ENCODE data around the gene XRCC5.
"Not testable (repeated sequence)": the region's sequence is repeated elsewhere in the genome, so short reads cannot be mapped to it uniquely, and the experiment has no call there.

XRCC5 gene

GRCh38 chr2:216183462-216183861 is 74.3 kb downstream of the XRCC5 start:
- in situ Hi-C loops (cut with MboI; ENCODE audit: low sequenced_read_pairs), result no loop called here

GRCh38 chr2:216188559-216188850 is 79.4 kb downstream of the XRCC5 start:
- in situ Hi-C loops (cut with MboI; ENCODE audit: low sequenced_read_pairs), result no loop called here

GRCh38 chr2:216188956-216189355 is 79.8 kb downstream of the XRCC5 start:
- in situ Hi-C loops (cut with MboI; ENCODE audit: low sequenced_read_pairs), result no loop called here

- in situ Hi-C loops (cut with MboI; ENCODE audit: low sequenced_read_pairs), result no loop called here
Observed at GRCh38 chr2:216189410-216189809, 80.3 kb downstream of the XRCC5 start.

GRCh38 chr2:216192181-216192580 is 83.0 kb downstream of the XRCC5 start:
- in situ Hi-C loops (cut with MboI; ENCODE audit: low sequenced_read_pairs), result no loop called here

- in situ Hi-C loops (cut with MboI; ENCODE audit: low sequenced_read_pairs), result no loop called here
Observed at GRCh38 chr2:216192931-216193330, 83.8 kb downstream of the XRCC5 start.

GRCh38 chr2:216194013-216194412 is 84.9 kb downstream of the XRCC5 start:
- in situ Hi-C loops (cut with MboI; ENCODE audit: low sequenced_read_pairs), result no loop called here

- in situ Hi-C loops (cut with MboI; ENCODE audit: low sequenced_read_pairs), result no loop called here
Observed at GRCh38 chr2:216194561-216194960, 85.4 kb downstream of the XRCC5 start.

- in situ Hi-C loops (cut with MboI; ENCODE audit: low sequenced_read_pairs), result no loop called here
Observed at GRCh38 chr2:216195565-216196029, 86.4 kb downstream of the XRCC5 start.

- in situ Hi-C loops (cut with MboI; ENCODE audit: low sequenced_read_pairs), result no loop called here
Observed at GRCh38 chr2:216201692-216202306, 92.7 kb downstream of the XRCC5 start.

- in situ Hi-C loops (cut with MboI; ENCODE audit: low sequenced_read_pairs), result no loop called here
Observed at GRCh38 chr2:216202626-216203250, 93.6 kb downstream of the XRCC5 start.

GRCh38 chr2:216205486-216205885 is 96.3 kb downstream of the XRCC5 start:
- in situ Hi-C loops (cut with MboI; ENCODE audit: low sequenced_read_pairs), result no loop called here

- in situ Hi-C loops (cut with MboI; ENCODE audit: low sequenced_read_pairs), result no loop called here
Observed at GRCh38 chr2:216206041-216206703, 97.0 kb downstream of the XRCC5 start.

GRCh38 chr2:216206821-216207220 is 97.7 kb downstream of the XRCC5 start:
- in situ Hi-C loops (cut with MboI; ENCODE audit: low sequenced_read_pairs), result no loop called here

- in situ Hi-C loops (cut with MboI; ENCODE audit: low sequenced_read_pairs), result not testable (repeated sequence)
Observed at GRCh38 chr2:216208661-216209060, 99.5 kb downstream of the XRCC5 start.

- in situ Hi-C loops (cut with MboI; ENCODE audit: low sequenced_read_pairs), result no loop called here
Observed at GRCh38 chr2:216210701-216211540, 101.8 kb downstream of the XRCC5 start.

GRCh38 chr2:216211614-216212145 is 102.5 kb downstream of the XRCC5 start:
- in situ Hi-C loops (cut with MboI; ENCODE audit: low sequenced_read_pairs), result no loop called here

GRCh38 chr2:216214768-216215167 is 105.6 kb downstream of the XRCC5 start:
- in situ Hi-C loops (cut with MboI; ENCODE audit: low sequenced_read_pairs), result no loop called here

GRCh38 chr2:216215658-216216390 is 106.7 kb downstream of the XRCC5 start:
- in situ Hi-C loops (cut with MboI; ENCODE audit: low sequenced_read_pairs), result no loop called here

Data from hTERT RPE-1 (cell line).